ENCODE results near the gene SDR42E2. TPM values are rescaled to one million over a fixed set of nuclear protein-coding genes. Genes with fewer than 3 reads are reported as not detected.

Gene SDR42E2
- polyA plus RNA-seq, 1 donor from 2014 or later = not detected

DNA sequence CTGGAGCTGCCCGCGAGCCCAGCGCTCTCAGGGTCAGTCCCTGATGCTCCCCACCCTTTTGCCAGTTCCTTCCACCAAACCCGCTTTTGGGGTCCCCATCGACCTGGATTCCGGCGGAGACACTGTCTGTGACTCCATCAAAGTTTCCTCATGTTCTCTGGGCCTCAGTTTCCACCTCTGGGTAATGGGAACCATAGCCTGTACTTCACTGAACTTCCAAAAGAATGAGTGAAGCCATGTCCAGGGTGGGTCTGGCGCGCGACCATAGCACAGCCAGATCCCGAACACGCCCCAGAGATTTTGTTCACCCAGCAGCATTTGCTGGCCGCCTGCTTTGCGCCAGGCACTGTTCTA is 327 bp downstream of the SDR42E2 start:
- H3K4me2 ChIP-seq (ENCODE audit: low read length) = no peak overlapping the region
- no peaks in the 10 kb centered on the region for H3F3A ChIP-seq (ENCODE audit: insufficient read depth, low read length, poor library complexity, severe bottlenecking)
- peak overlapping the region; percentile 54 for H3K4me3 ChIP-seq (ENCODE audit: low read length)
- H3K9ac ChIP-seq (ENCODE audit: low read length) = no peak overlapping the region
- TF ChIP-seq, protein P1, sequence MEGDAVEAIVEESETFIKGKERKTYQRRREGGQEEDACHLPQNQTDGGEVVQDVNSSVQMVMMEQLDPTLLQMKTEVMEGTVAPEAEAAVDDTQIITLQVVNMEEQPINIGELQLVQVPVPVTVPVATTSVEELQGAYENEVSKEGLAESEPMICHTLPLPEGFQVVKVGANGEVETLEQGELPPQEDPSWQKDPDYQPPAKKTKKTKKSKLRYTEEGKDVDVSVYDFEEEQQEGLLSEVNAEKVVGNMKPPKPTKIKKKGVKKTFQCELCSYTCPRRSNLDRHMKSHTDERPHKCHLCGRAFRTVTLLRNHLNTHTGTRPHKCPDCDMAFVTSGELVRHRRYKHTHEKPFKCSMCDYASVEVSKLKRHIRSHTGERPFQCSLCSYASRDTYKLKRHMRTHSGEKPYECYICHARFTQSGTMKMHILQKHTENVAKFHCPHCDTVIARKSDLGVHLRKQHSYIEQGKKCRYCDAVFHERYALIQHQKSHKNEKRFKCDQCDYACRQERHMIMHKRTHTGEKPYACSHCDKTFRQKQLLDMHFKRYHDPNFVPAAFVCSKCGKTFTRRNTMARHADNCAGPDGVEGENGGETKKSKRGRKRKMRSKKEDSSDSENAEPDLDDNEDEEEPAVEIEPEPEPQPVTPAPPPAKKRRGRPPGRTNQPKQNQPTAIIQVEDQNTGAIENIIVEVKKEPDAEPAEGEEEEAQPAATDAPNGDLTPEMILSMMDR (IDR thresholded peaks at IDR 0.05; ENCODE audit: poor library complexity, severe bottlenecking) = no peak
- TF ChIP-seq RAD21 (conservative IDR thresholded peaks at IDR 0.05) = no peak
- peaks cover 20% of the 10 kb centered on the region for H3K27me3 ChIP-seq (ENCODE audit: insufficient read depth, low read depth, low read length)
- no peaks in the 10 kb centered on the region for H3K36me3 ChIP-seq (ENCODE audit: insufficient read depth, low read length)
- no peak overlapping the region for H3K27ac ChIP-seq (ENCODE audit: low read length)
- no peaks in the 10 kb centered on the region for H3K9me2 ChIP-seq (ENCODE audit: insufficient read depth, low read length)
- H4K20me1 ChIP-seq (ENCODE audit: insufficient read depth) = no peaks in the 10 kb centered on the region
- no peaks in the 10 kb centered on the region for H3K9me3 ChIP-seq (ENCODE audit: low read length)
- no peak overlapping the region for H2AFZ ChIP-seq (ENCODE audit: low read depth, low read length)
- H3K79me2 ChIP-seq (replicated peaks; ENCODE audit: insufficient read depth, low read length) = no peaks in the 10 kb centered on the region

DNA sequence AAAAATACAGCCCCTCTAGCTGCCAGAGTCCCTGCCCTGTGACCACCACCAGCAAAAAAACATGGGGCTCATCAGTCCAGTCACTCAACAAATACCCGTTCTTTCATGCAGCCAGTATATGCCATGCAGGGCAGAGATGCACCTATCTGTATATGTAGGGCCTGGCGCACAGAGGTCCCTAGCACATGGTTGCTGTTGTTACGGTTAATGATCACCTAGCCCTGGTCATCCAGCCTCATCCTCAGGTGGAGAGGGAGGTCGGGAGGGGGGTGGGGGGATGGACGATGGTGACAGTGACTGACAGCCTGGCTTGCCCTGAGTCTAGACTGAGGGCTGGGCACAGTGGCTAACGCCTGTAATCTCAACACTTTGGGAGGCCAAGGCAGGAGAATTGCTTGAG is 1.5 kb downstream of the SDR42E2 start:
- Histone ChIP-seq H4K20me1 (ENCODE audit: insufficient read depth) (no peaks in the 10 kb centered on the region), H3K9me3 (ENCODE audit: low read length) (no peaks in the 10 kb centered on the region), H3K27ac (ENCODE audit: low read length) (no peak overlapping the region), H3F3A (ENCODE audit: insufficient read depth, low read length, poor library complexity, severe bottlenecking) (no peaks in the 10 kb centered on the region), H2AFZ (ENCODE audit: low read depth, low read length) (no peak overlapping the region), H3K4me2 (ENCODE audit: low read length) (no peak overlapping the region), H3K79me2 (replicated peaks; ENCODE audit: insufficient read depth, low read length) (no peaks in the 10 kb centered on the region), H3K36me3 (ENCODE audit: insufficient read depth, low read length) (no peaks in the 10 kb centered on the region), H3K27me3 (ENCODE audit: insufficient read depth, low read depth, low read length) (peaks cover 20% of the 10 kb centered on the region), H3K9me2 (ENCODE audit: insufficient read depth, low read length) (no peaks in the 10 kb centered on the region), H3K4me3 (ENCODE audit: low read length) (no peak overlapping the region), H3K9ac (ENCODE audit: low read length) (no peak overlapping the region)
- TF ChIP-seq TAF1 (IDR thresholded peaks at IDR 0.05; ENCODE audit: low read depth) (no peak), EP300 (conservative IDR thresholded peaks at IDR 0.05; ENCODE audit: poor library complexity, severe bottlenecking) (no peak), POLR2AphosphoS5 (IDR thresholded peaks at IDR 0.05) (no peak)
- TF ChIP-seq, protein P2, sequence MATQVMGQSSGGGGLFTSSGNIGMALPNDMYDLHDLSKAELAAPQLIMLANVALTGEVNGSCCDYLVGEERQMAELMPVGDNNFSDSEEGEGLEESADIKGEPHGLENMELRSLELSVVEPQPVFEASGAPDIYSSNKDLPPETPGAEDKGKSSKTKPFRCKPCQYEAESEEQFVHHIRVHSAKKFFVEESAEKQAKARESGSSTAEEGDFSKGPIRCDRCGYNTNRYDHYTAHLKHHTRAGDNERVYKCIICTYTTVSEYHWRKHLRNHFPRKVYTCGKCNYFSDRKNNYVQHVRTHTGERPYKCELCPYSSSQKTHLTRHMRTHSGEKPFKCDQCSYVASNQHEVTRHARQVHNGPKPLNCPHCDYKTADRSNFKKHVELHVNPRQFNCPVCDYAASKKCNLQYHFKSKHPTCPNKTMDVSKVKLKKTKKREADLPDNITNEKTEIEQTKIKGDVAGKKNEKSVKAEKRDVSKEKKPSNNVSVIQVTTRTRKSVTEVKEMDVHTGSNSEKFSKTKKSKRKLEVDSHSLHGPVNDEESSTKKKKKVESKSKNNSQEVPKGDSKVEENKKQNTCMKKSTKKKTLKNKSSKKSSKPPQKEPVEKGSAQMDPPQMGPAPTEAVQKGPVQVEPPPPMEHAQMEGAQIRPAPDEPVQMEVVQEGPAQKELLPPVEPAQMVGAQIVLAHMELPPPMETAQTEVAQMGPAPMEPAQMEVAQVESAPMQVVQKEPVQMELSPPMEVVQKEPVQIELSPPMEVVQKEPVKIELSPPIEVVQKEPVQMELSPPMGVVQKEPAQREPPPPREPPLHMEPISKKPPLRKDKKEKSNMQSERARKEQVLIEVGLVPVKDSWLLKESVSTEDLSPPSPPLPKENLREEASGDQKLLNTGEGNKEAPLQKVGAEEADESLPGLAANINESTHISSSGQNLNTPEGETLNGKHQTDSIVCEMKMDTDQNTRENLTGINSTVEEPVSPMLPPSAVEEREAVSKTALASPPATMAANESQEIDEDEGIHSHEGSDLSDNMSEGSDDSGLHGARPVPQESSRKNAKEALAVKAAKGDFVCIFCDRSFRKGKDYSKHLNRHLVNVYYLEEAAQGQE (IDR thresholded peaks at IDR 0.05; ENCODE audit: borderline replicate concordance) = no peak

DNA sequence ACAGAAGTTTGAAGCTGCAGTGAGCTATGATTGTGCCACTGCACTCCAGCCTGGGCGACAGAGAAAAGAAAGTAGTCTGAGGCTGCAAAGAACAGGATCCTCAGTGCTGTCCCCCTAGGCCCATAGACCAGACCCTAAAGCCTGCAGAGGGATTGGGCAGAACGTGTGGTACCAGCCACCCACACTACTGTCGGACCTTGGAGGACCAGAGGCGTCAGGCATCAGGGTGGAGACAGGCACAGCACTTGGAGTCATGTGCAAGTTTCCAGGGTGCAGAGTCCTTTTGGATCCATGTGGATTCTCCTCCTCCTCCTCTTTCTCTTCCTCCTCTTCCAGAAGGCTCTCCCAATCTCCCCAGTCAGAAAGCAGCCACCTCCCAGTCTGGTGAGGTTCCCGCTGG is 2.2 kb downstream of the SDR42E2 start:
- Histone ChIP-seq H2AFZ (ENCODE audit: low read depth, low read length) (no peak overlapping the region), H3K27ac (ENCODE audit: low read length) (no peak overlapping the region), H3K27me3 (ENCODE audit: insufficient read depth, low read depth, low read length) (peaks cover 20% of the 10 kb centered on the region), H3K9me2 (ENCODE audit: insufficient read depth, low read length) (no peaks in the 10 kb centered on the region), H3K9me3 (ENCODE audit: low read length) (no peaks in the 10 kb centered on the region), H4K20me1 (ENCODE audit: insufficient read depth) (no peaks in the 10 kb centered on the region), H3K4me3 (ENCODE audit: low read length) (no peak overlapping the region), H3K9ac (ENCODE audit: low read length) (no peak overlapping the region), H3K79me2 (replicated peaks; ENCODE audit: insufficient read depth, low read length) (no peaks in the 10 kb centered on the region), H3K4me2 (ENCODE audit: low read length) (no peak overlapping the region), H3K36me3 (ENCODE audit: insufficient read depth, low read length) (no peaks in the 10 kb centered on the region), H3F3A (ENCODE audit: insufficient read depth, low read length, poor library complexity, severe bottlenecking) (no peaks in the 10 kb centered on the region)
- TF ChIP-seq MXI1 (conservative IDR thresholded peaks at IDR 0.05; ENCODE audit: poor library complexity, severe bottlenecking) (no peak), SMC3 (conservative IDR thresholded peaks at IDR 0.05; ENCODE audit: poor library complexity) (no peak), TAF1 (IDR thresholded peaks at IDR 0.05; ENCODE audit: low read depth) (no peak), POLR2AphosphoS5 (IDR thresholded peaks at IDR 0.05) (no peak)
- TF ChIP-seq, protein P1 (IDR thresholded peaks at IDR 0.05; ENCODE audit: poor library complexity, severe bottlenecking) = no peak

Measured in neural cell (in vitro differentiated cells).